NK-92 (cell line): ENCODE results near the gene NAP1L5.

ENCODE experiments used
- DNase-seq: peaks from one replicate; lab custom pipeline; 2025; ENCODE audit not compliant: unreplicated experiment; lab: John Stamatoyannopoulos, UW

Gene NAP1L5

GRCh38 chr4:88722828-88723227 is 25.2 kb upstream of the NAP1L5 start:
- DNase-seq, result no peak

GRCh38 chr4:88722276-88722780 is 24.7 kb upstream of the NAP1L5 start:
- DNase-seq, result no peak

- DNase-seq, result no peak
Observed at GRCh38 chr4:88720451-88721428, 23.1 kb upstream of the NAP1L5 start.

- DNase-seq, result no peak
Observed at GRCh38 chr4:88719381-88719780, 21.8 kb upstream of the NAP1L5 start.

GRCh38 chr4:88718098-88718497 is 20.5 kb upstream of the NAP1L5 start:
- no peak for DNase-seq

GRCh38 chr4:88713782-88714181 is 16.2 kb upstream of the NAP1L5 start:
- DNase-seq, result no peak

GRCh38 chr4:88709989-88710388 is 12.4 kb upstream of the NAP1L5 start:
- DNase-seq, result no peak

- no peak for DNase-seq
Observed at GRCh38 chr4:88706574-88706973, 8.9 kb upstream of the NAP1L5 start.

GRCh38 chr4:88705805-88706492 is 8.3 kb upstream of the NAP1L5 start:
- no peak for DNase-seq

- no peak for DNase-seq
Observed at GRCh38 chr4:88705223-88705622, 7.6 kb upstream of the NAP1L5 start.

- no peak for DNase-seq
Observed at GRCh38 chr4:88702782-88703181, 5.2 kb upstream of the NAP1L5 start.

- DNase-seq, result no peak
Observed at GRCh38 chr4:88698519-88698918, 890 bp upstream of the NAP1L5 start.

- DNase-seq, result no peak
Observed at GRCh38 chr4:88697141-88697540, 488 bp downstream of the NAP1L5 start.

GRCh38 chr4:88696630-88697029 is 999 bp downstream of the NAP1L5 start:
- DNase-seq, result no peak

GRCh38 chr4:88693792-88694191 is 3.8 kb downstream of the NAP1L5 start:
- no peak for DNase-seq

- no peak for DNase-seq
Observed at GRCh38 chr4:88690355-88690754, 7.3 kb downstream of the NAP1L5 start.

GRCh38 chr4:88681209-88681608 is 16.4 kb downstream of the NAP1L5 start:
- no peak for DNase-seq

- DNase-seq, result no peak
Observed at GRCh38 chr4:88675543-88675942, 22.1 kb downstream of the NAP1L5 start.

- no peak for DNase-seq
Observed at GRCh38 chr4:88674979-88675378, 22.6 kb downstream of the NAP1L5 start.

- no peak for DNase-seq
Observed at GRCh38 chr4:88674565-88674964, 23.1 kb downstream of the NAP1L5 start.

GRCh38 chr4:88673886-88674285 is 23.7 kb downstream of the NAP1L5 start:
- no peak for DNase-seq

GRCh38 chr4:88672987-88673386 is 24.6 kb downstream of the NAP1L5 start:
- no peak for DNase-seq
